Upper lobe of left lung (tissue), 4 donors: ENCODE measurements around the gene SLC12A8.

Experiments used
- CTCF ChIP-seq, 6 experiments: fragments of 450-650 bp in 4 of 6; fragments of 200-600 bp in 2 of 6; sonication (generic) in 2 of 6; IDR thresholded peaks; one replicate each; pipeline ENCODE4 v1.5.1; 2016 to 2019; ENCODE audit warnings: antibody characterized with exemption in 6 of 6
- POLR2AphosphoS5 ChIP-seq, 2 donors: sonication (generic); formaldehyde crosslinking; IDR thresholded peaks; one replicate each; pipeline ENCODE4 v1.5.1; 2017; ENCODE audit warnings: antibody characterized with exemption in 2 of 2

GRCh38 chr3:125238759-125239158 is 26.2 kb upstream of the SLC12A8 start:
- TF ChIP-seq CTCF (IDR thresholded peaks at IDR 0.05) (no peak), POLR2AphosphoS5 (IDR thresholded peaks at IDR 0.05) (no peak)
